ENCODE results near the gene TBC1D22A.

TBC1D22A gene

DNA sequence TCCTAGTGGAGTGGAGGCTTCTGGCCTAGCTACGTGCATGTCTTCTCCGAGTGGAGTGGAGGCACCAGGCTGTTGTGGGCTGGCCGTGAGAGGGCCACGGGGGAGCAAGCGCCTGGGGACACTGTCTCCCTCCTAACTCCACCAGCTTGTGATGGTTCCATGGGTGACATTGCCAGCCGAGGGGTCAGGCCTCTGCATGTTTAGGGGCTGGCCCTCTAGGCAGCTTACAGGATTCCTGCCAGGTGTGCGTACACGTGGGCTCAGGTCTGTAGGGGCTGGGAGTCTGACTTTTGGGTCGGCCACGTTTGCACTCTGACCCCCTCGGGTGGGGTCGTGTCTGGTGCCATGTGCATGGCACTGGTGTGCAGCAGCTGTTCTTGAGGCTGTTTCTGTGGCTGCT lies 31.6 kb downstream of the TBC1D22A start:
- DNase-seq (ENCODE audit: extremely low read depth in 1 of 2, low read depth in 1 of 2) = no peak

DNA sequence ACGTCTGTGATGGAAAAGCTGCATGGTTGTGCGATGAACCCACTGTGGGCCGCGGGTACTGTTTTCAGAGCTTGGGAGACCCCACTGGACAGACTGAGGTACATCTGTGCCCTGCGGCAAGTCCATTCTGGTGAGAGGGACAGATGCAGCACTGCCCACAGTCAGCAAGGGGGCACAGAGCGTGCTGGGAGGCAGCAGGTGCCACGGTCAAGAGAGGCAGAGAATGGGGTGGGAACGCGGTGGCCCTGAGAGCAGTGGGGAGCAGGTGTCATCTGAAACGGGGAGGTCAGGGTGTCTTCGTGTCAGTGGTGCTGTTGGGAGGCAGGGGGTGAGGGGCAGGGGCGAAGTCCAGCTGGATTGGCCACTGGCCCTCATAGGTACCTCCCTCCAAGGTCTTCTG lies 32.0 kb downstream of the TBC1D22A start:
- DNase-seq (ENCODE audit: extremely low read depth in 1 of 2, low read depth in 1 of 2) = no peak

DNA sequence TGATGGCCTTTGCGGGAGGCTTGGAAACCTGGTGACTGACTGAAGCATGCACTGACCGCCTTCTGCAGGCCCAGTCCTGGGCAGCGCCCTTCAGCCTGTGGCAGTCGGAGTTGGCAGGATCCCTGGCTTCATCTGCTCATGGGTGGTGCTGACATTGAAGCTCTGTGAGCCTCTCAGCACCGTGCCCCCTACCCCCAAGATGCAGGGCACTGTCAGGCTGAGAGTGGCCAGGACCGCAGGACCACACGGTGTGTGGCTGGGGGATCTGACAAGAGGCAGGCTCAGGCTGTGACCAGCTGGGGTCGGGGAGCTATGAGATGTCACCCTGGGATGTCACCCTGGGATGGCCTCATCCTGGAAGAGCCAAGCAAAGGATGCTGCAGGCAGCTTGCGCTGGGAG lies 32.7 kb downstream of the TBC1D22A start:
- DNase-seq (ENCODE audit: extremely low read depth in 1 of 2, low read depth in 1 of 2) = no peak

DNA sequence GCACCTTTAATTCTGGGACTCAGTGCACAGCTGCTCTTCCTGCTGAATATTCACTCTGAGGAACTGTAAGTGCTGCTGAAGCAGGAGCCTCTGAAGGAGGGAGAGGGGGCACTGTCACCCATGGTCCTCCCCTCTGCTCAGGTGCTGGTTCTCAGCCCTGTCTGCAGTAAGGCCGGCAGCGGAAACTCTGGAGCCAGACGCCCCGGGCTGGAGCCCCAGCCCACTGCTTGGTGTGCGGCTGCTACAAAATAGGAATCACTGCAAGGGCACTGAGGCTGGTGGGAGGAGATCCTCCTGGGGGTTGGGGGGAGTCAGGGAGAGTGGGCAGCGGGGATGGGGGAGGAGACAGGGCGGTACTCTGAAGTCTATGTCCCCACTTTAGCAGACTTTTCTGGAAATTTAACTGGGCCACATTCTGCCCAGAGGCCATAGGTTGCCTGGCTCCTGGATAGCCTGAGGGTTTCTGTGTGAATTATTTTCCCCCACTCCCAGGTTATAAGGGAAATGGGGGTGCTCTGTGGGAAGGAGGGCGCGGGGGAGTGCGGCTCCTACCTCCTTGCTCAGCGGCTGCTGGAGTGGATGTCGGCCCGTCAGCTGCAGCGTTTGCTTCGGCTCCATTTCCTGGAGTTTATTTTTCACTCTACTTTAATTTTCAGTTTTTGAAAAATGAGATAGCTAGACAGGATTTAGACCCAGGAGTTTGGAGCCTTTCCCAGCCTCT lies 33.6 kb downstream of the TBC1D22A start:
- no peak for DNase-seq (ENCODE audit: extremely low read depth in 1 of 2, low read depth in 1 of 2)

DNA sequence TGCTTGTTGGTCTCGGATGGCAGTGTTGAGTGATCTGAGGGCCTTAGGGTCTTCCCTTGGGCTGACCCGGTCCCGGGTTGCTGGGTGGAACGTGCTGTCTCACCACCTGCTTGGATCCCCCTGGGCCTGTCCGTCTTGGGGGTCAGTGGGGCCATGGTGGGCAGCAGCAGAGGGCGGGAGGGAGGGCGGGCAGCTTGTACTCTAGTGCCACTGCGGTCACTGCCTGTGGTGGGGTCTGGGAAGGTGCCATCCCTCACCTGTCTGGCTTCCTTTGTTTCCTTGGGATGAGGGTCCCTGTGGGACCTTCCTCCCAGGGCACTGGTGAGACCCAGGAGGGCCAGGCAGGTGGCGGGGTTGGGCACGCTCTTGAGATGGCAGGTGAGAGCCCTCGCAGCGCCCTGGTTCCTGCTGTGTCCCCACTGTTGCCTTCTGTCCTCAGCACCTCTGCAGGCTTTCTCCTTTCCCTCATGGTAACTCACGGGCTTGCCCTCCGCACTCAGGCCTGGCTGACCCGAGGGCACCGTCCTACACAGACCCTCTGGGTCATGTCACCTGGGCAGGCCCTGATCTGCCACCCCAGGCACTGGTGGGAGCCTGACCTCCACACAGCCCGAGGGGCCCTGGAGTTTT lies 34.2 kb downstream of the TBC1D22A start:
- DNase-seq (ENCODE audit: extremely low read depth in 1 of 2, low read depth in 1 of 2) = no peak

DNA sequence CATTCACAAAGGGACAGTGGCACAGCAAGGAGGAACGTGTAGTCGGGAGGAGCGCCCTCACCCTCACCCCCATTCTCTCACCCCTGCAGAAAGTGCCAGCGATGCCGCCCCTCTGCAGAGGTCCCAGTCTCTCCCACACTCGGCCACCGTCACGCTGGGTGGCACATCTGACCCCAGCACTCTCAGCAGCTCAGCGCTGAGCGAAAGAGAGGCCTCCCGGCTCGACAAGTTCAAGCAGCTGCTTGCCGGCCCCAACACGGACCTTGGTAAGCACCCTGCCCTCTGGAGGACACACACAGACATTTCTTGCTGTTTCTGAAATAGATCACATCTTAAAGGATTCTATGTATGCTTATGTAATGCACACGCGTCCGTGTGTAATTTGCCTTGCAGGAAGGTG lies 34.9 kb downstream of the TBC1D22A start:
- no peak for DNase-seq (ENCODE audit: extremely low read depth in 1 of 2, low read depth in 1 of 2)

DNA sequence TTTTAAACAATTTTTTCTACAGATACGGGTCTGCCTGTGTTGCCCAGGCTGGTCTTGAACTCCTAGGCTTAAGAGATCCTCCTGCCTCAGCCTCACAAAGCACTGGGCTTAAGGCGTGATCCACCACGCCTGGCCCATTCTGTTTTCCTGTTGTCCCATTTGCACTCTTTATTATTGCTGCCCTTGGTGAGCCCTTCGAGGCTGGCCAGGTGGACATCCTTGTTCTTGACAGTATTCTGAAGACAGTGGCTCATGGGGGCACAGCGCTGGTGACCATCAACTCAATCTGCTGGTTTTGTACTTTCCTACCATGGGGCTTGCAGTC lies 35.6 kb downstream of the TBC1D22A start:
- no peak for DNase-seq (ENCODE audit: extremely low read depth in 1 of 2, low read depth in 1 of 2)

DNA sequence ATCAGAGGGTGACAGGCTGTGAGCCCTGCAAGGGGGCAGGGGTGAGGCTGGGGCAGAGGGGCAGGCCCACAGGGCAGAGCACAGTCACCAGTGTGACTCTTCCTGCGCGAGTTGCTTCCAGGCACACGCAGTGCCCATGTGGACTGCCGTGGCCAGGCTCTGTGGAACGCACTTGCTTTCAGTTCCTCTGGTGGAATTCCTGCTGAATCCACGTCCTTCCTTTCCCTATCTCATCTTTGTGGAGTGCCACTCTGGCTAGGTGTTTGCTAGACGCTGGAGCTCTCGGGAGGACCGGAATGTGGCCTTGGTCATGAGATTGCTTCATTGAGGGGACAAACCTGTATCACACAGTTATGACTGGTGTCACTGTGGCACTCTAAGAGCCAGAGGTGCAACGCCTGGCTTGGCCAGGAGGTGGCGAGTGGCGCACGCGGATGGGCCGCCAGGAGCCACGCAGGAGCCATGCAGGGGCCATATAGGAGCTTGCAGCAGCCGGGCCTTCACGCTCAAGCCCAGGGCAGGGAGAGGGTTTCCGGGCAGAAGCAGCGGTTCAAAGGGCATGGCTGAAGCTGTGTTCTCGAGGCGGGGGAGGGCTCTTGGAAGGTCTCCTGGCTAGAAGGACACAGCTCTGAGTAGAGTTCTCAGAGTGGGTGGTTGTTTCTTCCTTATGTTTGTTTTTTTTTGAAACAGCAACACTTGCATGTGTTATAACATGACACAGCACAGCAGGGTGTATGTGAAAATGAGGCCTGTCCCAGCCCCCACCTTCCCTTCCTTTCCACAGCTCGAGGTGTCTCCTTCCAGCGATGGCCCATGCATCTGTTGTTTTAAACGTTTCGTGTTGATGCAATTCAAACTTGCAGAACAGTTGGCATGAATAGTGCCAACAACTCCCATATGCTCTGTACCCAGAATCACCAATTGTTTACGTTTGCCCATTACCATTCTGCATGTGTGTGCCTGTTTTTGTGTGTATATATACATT lies 36.2 kb downstream of the TBC1D22A start:
- DNase-seq (ENCODE audit: extremely low read depth in 1 of 2, low read depth in 1 of 2) = peak; percentile 48 to 49

DNA sequence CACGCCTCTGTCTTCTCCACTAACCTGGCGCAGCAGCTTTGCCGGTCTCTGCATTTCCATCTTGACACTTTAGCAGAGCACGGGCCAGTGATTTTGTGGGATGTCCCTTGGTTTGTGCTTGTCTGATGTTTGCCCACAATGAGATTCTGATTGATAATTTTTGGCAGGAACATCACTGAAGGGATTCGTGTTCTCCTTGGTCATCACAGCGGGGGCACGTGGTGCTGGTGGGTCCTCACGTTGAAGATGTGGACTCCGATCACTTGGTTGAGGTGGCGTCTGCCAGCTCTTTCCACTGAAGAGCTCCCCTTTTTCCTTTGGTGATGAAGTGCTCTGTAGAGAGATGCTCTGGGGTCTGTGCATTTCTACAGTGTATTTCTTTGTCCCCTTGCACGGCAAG lies 37.2 kb downstream of the TBC1D22A start:
- DNase-seq (ENCODE audit: extremely low read depth in 1 of 2, low read depth in 1 of 2) = no peak

DNA sequence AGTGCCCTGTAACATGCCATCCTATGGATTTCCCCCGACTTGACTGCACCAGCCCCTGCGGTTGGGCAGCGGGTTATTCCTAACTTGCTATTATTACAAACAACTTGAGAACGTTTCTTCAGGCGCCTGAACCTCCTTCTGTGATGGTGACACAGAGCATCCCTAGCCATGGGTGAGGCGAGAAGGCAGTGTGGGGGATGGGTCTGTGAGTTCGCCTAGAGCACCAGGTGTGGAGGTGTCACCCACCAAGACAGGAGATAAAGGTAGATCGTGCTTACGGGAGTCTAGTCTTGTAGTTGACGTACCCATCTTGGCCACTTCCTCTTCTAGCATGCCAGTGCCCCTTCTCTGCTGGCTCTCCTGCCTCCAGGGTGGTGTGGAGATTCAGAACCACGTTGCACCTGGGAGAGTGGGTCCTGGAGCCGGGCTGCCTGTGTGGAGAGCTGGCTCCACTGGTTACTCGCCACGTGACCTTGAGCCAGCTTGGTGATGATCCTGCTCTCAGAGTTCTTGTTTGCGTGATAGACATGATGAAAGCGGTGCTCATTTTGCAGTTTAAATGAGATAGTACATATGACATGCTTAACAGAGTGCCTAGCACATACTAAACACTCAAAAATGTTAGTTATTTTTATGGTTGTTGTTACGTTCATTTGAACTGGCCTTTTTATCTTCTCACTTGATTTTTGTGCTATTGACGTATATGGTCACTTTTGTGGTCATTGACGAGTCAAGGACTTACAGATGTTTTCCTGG lies 37.8 kb downstream of the TBC1D22A start:
- DNase-seq (ENCODE audit: extremely low read depth in 1 of 2, low read depth in 1 of 2) = no peak

DNA sequence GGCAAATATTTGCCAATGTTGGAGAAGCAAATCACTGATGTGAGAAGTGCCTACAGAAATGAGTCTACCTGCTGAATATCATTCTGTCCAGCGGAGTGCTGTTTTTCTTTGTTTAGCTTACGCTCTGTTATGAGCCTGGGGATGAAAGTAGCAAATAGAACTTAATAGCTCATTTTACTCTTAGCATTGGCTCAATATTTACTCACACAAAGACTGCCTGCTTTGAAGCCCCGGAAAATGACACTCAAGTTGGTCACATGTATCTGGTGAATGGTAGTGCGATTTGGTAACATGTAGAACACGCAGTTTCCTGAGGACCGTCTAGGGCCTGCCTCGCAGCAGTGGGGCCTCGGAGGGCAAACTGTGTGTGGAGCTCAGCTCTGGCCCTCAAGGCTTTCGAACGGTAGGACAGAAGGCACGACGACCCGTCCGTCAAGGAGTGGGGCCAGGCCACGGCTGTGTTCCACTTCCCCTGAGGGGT lies 38.9 kb downstream of the TBC1D22A start:
- no peak for DNase-seq (ENCODE audit: extremely low read depth in 1 of 2, low read depth in 1 of 2)

DNA sequence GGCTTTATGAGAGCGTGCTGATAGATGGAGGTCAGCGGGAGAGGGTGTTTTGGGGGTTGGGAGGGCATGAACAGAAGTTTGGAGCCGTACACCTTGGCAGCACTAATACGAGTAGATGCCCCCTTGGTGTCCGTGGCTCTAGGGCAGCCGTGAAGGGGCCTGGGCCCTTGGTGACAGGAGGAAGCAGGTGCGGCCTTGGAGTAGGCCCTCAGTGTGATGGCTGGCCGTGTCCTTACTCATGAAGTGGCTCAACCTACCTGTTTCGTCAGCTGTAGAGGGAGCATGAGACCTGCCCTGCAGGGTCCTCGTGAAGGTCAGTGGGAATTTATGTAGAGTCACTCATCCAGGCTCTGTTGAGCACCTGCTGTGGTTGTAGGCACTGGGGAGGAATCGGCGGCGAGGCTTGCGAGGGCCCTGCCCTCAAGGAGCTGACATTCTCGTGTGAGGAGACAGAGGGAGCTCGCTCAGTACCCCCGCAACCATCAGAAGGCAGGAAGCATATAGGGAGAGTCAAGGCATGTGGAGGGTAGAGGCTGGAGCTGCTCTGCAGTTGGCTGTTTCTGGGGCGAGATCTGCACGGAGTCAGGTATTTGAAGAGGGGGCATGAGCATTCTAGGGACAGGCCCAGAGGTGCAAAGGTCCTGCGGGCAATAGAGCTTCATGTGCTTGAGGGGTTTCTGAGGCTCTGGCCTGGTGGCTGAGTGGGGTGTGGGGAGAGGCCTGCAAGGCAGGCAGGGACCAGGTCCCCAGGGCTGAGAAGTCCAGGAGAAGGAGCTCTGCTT lies 39.6 kb downstream of the TBC1D22A start:
- DNase-seq (ENCODE audit: extremely low read depth in 1 of 2, low read depth in 1 of 2) = no peak

DNA sequence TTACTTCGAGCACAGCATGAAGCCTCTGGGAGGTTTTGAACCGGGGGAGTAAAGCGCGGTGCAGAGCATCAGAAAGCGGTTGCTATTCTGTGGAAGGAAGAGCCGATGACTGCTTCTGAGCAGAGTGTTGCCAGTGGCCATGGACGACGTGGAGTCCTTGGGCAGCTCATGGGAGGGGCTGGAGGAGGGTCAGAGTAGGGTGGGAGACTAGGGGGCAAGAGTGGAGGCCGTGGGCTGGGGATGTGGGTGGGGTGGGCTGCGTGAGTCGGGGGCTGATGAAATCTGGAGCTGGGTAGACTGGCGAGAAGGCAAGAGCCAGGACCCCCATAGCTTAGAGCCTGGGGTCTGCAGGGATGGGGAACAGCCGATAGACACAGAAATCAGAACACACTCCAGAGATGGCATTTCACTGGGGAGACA lies 40.2 kb downstream of the TBC1D22A start:
- DNase-seq (ENCODE audit: extremely low read depth in 1 of 2, low read depth in 1 of 2) = no peak

DNA sequence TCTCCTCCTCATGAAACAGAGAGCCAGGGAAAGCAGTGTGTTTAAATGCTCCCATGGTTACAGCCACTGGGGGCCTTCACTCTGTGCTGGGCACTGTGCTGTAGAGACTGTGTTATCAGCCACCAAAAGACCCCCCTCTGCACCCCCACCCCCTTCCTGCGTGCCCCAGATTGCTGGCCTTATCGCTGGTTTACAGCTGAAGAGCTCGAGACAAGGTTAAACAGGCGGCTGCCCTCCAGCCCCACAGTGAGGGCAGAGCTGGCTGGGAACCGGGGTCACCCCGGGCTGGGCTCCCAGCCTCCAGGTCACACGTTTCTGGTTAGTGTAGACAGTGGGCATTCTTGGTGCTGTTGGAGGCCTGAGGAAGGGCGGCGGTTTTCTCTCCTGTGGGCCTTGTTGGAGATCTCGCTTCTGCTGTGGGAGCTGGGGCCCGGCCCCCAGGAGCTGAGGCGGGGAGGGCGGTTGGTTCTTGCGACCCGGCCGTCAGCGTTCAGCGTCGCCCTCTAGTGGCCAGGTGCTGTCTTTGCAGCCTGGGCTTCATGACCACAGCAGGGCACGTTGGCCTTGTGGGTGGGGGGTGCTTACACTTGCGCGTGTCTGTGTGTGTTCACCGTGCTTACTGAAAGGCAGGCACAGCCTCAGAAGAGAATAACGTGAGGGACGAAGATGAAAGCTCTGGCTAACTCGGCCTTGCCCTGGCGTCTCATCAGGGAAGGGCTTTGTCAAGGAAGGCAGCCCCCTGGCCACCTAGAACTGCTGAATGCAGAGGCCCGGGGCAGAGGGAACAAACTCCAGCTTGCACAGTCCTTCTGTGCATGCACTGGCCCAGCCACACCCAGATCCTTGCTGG lies 40.8 kb downstream of the TBC1D22A start:
- peak; percentile 53 to 55 for DNase-seq (ENCODE audit: extremely low read depth in 1 of 2, low read depth in 1 of 2)

DNA sequence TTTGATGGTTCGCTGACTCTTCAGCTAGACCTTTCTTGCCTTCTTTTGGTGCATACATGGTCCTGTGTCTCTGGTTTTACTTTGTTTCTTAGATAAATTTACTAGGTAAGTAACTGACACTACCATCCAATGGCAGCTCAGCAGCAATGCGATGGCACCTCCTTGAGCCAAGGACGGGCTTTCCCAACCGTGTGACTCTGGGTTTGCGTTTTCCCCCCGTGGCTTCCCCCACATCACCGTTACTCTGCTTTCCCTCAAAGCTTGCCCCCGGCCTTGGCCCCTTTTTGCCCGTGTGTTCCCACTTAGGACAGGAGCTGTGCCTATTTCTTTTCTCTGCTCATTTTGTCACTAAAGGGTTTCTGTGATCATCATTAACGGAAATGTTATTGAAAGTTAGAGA lies 41.5 kb downstream of the TBC1D22A start:
- no peak for DNase-seq (ENCODE audit: extremely low read depth in 1 of 2, low read depth in 1 of 2)

DNA sequence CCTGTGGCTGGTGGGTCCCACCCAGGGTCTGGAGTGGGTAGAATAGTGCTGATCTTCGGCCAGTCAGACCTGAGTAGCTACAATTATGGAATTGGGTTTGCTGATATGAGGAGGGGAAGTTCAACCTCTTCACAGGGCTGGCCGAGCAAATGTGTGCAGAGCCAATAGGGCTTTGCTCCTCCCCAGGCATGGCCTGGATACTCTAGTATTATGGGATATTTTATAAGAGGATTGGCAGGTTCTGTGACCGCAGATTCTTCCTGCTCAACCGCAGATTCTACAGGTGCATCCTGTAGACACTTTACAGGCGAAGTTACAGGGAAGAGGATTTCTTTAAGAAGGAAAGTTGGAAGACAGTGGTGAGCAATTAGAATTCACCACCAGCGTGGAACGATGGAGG lies 44.3 kb downstream of the TBC1D22A start:
- DNase-seq (ENCODE audit: extremely low read depth in 1 of 2, low read depth in 1 of 2) = no peak

DNA sequence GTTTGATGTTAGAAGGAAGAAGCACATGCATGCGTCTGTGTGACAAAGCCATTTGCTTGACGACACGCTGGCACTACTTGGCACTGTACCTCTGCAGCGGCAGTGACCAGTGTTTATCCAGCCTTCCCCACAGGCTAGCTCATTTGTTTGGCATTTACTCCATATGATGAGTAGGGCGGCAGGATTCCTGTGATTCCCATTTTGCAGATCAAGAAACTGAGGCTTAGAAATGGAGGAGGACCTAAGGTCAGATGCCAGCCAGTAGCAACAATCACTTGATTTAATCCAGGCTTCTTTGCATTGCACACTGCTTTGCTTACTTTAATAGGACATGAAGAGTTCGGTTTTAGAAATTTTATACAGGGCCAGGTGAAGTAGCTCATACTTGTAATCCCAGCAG lies 45.0 kb downstream of the TBC1D22A start:
- no peak for DNase-seq (ENCODE audit: extremely low read depth in 1 of 2, low read depth in 1 of 2)

DNA sequence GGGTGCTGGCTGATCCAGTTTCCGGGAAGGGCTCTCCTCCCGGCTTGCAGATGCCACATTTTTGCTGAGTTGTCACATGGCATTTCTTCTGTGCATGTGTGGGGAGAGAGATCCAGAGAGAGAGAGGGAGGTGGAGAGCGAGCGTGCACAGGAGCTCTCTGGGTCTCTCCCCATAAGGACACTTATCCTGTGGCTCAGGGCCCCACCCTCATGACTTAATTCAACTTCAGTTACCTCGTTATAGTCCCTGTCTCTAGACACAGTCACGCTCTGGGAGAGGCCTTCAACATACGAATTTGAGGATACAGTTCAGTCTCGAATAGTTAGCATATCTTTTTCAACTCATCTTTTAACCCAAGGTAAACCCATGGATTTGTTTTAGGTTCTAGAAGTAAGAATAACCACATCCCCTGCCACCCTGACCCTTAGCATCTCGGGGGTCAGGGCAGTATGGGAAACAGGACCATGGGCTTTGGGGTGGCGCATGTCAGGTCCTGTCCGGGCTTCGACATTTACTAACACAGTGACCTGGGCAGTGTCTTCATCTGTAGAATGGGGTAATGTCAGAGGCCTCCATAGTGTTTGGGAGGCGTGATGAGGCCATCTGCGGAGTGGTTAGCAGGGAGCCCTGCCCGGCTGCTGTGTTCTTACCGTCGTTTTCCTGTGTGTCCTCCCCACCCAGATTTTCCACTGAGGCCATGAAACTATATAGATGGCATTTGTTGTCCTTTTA lies 46.9 kb downstream of the TBC1D22A start:
- DNase-seq (ENCODE audit: extremely low read depth in 1 of 2, low read depth in 1 of 2) = no peak
